Lower leg skin (tissue), 3 donors: ENCODE results near the gene MOSPD3.

Source experiments
- POLR2A ChIP-seq, 2 donors: fragments of 450-650 bp; IDR thresholded peaks; one replicate each; pipeline ENCODE4 v1.6.1; 2016 to 2017; ENCODE audit warnings: antibody characterized with exemption in 2 of 2, mild to moderate bottlenecking in 1 of 2, moderate library complexity in 1 of 2
- TF ChIP-seq, protein P1 (sequence below), 3 donors: fragments of 450-650 bp; IDR thresholded peaks; one replicate each; pipeline ENCODE4 v1.5.1; 2016; ENCODE audit warnings: antibody characterized with exemption in 3 of 3, mild to moderate bottlenecking in 3 of 3, moderate library complexity in 2 of 3

GRCh38 chr7:100566018-100566531, 46.3 kb upstream of the MOSPD3 start:
- TF ChIP-seq, protein P1, sequence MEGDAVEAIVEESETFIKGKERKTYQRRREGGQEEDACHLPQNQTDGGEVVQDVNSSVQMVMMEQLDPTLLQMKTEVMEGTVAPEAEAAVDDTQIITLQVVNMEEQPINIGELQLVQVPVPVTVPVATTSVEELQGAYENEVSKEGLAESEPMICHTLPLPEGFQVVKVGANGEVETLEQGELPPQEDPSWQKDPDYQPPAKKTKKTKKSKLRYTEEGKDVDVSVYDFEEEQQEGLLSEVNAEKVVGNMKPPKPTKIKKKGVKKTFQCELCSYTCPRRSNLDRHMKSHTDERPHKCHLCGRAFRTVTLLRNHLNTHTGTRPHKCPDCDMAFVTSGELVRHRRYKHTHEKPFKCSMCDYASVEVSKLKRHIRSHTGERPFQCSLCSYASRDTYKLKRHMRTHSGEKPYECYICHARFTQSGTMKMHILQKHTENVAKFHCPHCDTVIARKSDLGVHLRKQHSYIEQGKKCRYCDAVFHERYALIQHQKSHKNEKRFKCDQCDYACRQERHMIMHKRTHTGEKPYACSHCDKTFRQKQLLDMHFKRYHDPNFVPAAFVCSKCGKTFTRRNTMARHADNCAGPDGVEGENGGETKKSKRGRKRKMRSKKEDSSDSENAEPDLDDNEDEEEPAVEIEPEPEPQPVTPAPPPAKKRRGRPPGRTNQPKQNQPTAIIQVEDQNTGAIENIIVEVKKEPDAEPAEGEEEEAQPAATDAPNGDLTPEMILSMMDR (IDR thresholded peaks at IDR 0.05), result no peak
- no peak for TF ChIP-seq POLR2A (IDR thresholded peaks at IDR 0.05)
